ENCODE results near the gene ALDH3B1. TPM values are rescaled to one million over a fixed set of nuclear protein-coding genes. Genes with fewer than 3 reads are reported as not detected.

Gene ALDH3B1
- total and polyA plus RNA-seq, 10 of the 15 experiments (the other 5 are each of a cell fraction or from before 2014, with no cell fraction given), result 0.03 to 0.37 (median 0.17) TPM; not detected in 3

DNA sequence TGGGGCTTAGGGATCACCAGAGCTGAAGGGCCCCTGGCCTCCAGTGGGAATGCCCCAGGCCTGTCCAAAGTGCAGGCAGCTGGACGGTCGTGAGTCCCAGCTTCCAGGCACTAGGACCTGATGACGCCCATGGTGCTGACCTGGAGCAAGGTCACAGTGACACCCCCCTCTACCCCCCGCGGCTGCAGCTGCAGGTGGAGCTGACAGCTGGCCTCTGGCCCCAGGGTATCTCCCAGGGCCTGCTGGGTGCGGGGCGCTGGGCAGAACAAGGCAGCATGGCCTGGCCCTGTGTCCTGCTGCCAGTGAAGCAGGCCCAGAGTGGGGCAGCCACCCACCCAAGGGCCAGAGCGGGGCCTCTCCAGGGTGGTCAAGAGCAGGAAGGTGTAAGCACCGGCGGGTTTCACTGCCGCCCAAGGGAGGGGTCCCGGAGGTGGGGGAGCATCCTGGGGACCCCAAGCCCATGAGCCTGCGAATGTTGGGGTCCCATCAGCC lies 28.1 kb downstream of the ALDH3B1 start:
- Histone ChIP-seq H3K9ac (ENCODE audit: control insufficient read depth, insufficient read depth, low read length) (peak overlapping the region; percentile 79), H3K79me2 (ENCODE audit: control insufficient read depth, insufficient read depth, low read length) (peaks cover 46% of the 10 kb centered on the region), H4K20me1 (ENCODE audit: control insufficient read depth, insufficient read depth) (no peaks in the 10 kb centered on the region; the same call in 1 of the 2 replicates), H2AFZ (ENCODE audit: control insufficient read depth, low read depth, low read length) (peak overlapping the region; percentile 69), H3K27ac (ENCODE audit: control insufficient read depth, insufficient read depth) (peak overlapping the region; percentile 91), H3K9me3 (replicated peaks; ENCODE audit: control insufficient read depth, insufficient read depth, low read length) (no peaks in the 10 kb centered on the region), H3K4me2 (ENCODE audit: control insufficient read depth, insufficient read depth) (peak overlapping the region; percentile 85), H3K27me3 (replicated peaks in 1 of 2; ENCODE audit: control insufficient read depth in 2 of 2, insufficient read depth in 2 of 2, low read length in 1 of 2) (no peaks in the 10 kb centered on the region), H3K4me1 (ENCODE audit: control insufficient read depth, insufficient read depth, low read length) (peaks cover 13% of the 10 kb centered on the region), H3K4me3 (peak overlapping the region; percentile 99), H3K36me3 (ENCODE audit: control insufficient read depth in 2 of 2, insufficient read depth in 2 of 2, low read length in 1 of 2) (peaks cover 11 to 15% of the 10 kb centered on the region in 2 experiments; a peak in 3 of 4 replicates)
- ChIA-PET CTCF (interaction anchor here (2.2 kb wide), 1 partner anchor 29 kb away, joined by 5 read pairs; no protein-coding TSS in a partner anchor), RAD21 (ENCODE audit: unreplicated experiment) (interaction anchor here (2.0 to 4.3 kb wide), 2 partner anchors 80 to 171 kb away, joined by 4 to 23 read pairs; no protein-coding TSS in a partner anchor), POLR2A (interaction anchor here (0.5 to 2.6 kb wide), 4 partner anchors 14 to 249 kb away, joined by 3 to 11 read pairs (median 4); partner anchors contain the start of gene UNC93B1), SMC1A (ENCODE audit: uncharacterized antibody, unreplicated experiment) (interaction anchor here (0.6 to 1.3 kb wide), 2 partner anchors 78 to 89 kb away, joined by 3 read pairs; no protein-coding TSS in a partner anchor)
- DNase-seq (ENCODE audit: low read depth, low spot score) (no peak), ATAC-seq (peak; percentile 3), FAIRE-seq (no peak)
- BruUV-seq (replicated peaks), result TSS peak; percentile 84
- TF ChIP-seq HDGF (IDR thresholded peaks at IDR 0.05), result 0 out of 2 replicates have a peak, but pooled peaks have one; percentile 31
- TF ChIP-seq SMC3 (IDR thresholded peaks at IDR 0.05; ENCODE audit: borderline replicate concordance, low read length), result no peak
- TF ChIP-seq TCF7 (IDR thresholded peaks at IDR 0.05; ENCODE audit: borderline replicate concordance), result no peak
- TF ChIP-seq PML (IDR thresholded peaks at IDR 0.05; ENCODE audit: low read length), result no peak
- no peak for TF ChIP-seq EGR1 (IDR thresholded peaks at IDR 0.05; ENCODE audit: borderline replicate concordance in 1 of 2, low read depth in 2 of 2, low read length in 2 of 2)
- no peak for TF ChIP-seq ZBED1 (IDR thresholded peaks at IDR 0.05; ENCODE audit: borderline replicate concordance)
- peak; percentile 87 for TF ChIP-seq NR2F1 (conservative IDR thresholded peaks at IDR 0.05)
- TF ChIP-seq POLR2A (IDR thresholded peaks at IDR 0.05; ENCODE audit: low read depth, low read length), result 0 out of 2 replicates have a peak, but pooled peaks have one; percentile 28
- TF ChIP-seq TCF12 (IDR thresholded peaks at IDR 0.05; ENCODE audit: low read depth, low read length), result peak; percentile 72; the same call in 1 of the 2 replicates
- no peak for TF ChIP-seq IKZF2 (IDR thresholded peaks at IDR 0.05)
- intact Hi-C loops (cut with micrococcal nuclease; ENCODE audit: unreplicated experiment) (loop anchor here (5.0 kb wide), 1 partner anchor 36 kb away; the partner anchor contains the start of gene UNC93B1), in situ Hi-C loops (cut with MboI) (no loop called here)
- 51% methylated on average over 13 of the region's 13 CpGs for WGBS (ENCODE audit: insufficient coverage, insufficient replicate concordance, low lambda C conversion rate, missing lambda C conversion rate)
